GM12801 (cell line): Measurements from ENCODE around the gene SYTL2.

Source experiments
- TF ChIP-seq, protein P1 (sequence below): IDR thresholded peaks from one replicate; pipeline ENCODE4 v1.5.1; 2011; ENCODE audit warnings: control low read depth; ENCODE audit not compliant: insufficient read length; ENCODE audit errors: extremely low read depth

The SYTL2 gene

DNA sequence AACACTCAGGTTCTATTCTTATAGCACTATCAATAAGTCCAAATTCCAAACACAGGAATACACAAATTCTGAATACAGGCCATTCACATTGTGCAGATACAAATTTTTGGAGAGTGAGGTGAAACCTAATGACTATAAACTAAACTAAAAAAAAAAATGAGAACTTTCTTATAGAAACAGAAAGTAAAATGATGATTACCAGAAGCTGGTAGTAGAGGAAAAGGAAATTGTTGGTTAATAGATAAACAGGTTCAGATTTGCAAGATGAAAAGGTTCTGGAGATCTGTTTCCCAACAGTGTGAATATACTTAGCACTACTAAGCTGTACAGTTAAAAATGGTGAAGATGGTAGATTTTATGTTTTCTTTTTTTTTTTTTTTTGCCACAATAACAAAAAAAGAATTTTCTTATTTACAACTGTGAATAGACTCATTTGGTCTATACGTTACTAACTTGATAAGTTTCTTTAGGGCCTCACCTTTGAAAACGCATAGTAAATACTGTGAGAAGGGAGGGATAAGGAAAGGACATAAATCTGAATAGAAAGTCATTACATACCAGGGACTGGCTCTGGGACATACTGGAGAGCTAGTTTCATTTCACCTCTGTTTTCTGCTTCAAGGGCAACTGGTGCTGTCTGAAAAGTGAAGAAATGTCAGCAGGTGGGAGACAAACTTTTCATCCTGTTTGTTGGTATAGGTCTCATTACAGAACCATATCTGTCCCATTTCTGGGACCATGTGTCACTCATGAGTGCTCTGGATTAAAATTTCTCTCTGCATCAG, 110.8 kb downstream of the SYTL2 start:
- TF ChIP-seq, protein P1, sequence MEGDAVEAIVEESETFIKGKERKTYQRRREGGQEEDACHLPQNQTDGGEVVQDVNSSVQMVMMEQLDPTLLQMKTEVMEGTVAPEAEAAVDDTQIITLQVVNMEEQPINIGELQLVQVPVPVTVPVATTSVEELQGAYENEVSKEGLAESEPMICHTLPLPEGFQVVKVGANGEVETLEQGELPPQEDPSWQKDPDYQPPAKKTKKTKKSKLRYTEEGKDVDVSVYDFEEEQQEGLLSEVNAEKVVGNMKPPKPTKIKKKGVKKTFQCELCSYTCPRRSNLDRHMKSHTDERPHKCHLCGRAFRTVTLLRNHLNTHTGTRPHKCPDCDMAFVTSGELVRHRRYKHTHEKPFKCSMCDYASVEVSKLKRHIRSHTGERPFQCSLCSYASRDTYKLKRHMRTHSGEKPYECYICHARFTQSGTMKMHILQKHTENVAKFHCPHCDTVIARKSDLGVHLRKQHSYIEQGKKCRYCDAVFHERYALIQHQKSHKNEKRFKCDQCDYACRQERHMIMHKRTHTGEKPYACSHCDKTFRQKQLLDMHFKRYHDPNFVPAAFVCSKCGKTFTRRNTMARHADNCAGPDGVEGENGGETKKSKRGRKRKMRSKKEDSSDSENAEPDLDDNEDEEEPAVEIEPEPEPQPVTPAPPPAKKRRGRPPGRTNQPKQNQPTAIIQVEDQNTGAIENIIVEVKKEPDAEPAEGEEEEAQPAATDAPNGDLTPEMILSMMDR: no peak

DNA sequence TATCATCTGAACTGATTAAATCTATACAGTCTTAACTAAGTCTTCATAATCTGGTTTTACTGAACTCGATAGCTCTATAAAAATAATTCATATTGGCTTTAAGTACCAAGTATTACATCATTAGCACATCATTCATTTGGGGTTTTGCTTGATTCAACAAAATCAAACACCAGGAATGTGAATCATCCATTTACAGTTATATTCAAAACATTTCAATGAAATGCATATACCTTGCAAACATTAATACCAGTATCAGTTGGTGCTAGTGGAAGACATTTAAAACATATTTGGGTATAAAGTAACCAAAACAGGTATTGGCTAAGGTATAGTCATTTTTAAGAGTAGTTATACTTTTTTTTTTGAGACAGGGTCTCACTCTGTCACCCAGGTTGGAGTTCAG, 112.7 kb downstream of the SYTL2 start:
- TF ChIP-seq, protein P1: no peak

DNA sequence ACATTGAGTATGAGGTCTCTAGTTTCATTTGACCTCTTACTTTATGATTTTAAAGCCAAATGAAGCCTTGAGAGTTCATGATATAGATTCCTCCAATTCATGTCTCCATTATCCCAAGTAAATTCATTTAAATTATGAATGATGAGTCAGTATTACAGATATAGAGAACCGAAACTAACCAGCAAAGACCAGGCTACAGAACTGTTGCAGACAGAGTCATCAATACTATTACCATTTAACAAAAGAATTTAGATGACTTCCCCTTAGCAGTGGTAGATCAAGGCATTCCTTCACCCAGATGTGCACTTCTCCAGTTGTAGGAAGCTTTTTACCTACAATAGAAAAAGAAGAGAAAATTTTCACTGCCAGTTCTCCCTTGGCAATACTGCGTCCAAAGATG, 113.2 kb downstream of the SYTL2 start:
- TF ChIP-seq, protein P1: no peak

DNA sequence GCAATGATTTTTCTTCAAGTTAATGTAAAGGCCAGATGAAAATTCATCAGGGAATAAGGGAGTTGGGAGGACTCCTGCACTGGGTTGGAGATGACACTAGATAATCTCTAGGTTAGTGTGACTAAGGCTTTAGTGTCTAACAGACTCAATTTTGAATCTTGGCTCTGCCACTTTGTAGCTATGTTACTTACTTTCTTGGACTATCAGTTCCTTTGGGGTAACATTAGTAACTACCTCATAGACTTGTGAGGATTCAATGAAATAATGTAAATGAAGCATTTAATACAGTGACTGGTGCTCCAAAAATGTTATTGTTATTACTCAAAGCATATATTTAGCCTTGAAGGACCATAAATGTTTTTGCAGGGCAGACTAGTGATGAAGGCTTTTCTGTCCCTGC, 115.4 kb downstream of the SYTL2 start:
- TF ChIP-seq, protein P1: no peak

DNA sequence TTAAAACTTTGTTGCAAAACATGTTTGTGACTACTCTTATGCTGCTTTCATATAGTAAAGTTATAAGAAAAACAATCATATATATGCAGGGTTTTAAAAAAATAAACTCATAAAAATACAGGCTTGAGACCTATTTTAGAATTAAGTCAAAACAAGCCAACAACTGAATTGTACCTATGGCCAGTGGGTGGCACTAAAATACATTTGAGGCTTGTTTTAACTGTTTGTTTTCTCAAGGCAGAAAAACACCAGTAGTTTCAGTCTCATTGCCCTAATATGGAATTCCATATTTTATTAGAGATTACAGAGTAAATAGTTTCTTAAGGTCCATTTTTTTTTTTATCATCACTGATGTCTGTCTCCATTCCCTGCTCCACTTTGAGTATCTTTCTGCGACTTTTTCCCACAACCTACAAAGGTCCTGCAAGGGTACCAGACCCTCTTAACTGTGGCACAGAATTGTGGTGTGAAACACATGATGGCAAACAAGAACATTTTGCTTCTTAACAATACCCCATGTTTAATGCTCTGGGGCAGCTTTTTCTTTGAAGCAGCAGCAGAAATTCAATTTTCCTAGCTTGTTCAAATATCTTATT, 116.5 kb downstream of the SYTL2 start:
- TF ChIP-seq, protein P1: no peak

DNA sequence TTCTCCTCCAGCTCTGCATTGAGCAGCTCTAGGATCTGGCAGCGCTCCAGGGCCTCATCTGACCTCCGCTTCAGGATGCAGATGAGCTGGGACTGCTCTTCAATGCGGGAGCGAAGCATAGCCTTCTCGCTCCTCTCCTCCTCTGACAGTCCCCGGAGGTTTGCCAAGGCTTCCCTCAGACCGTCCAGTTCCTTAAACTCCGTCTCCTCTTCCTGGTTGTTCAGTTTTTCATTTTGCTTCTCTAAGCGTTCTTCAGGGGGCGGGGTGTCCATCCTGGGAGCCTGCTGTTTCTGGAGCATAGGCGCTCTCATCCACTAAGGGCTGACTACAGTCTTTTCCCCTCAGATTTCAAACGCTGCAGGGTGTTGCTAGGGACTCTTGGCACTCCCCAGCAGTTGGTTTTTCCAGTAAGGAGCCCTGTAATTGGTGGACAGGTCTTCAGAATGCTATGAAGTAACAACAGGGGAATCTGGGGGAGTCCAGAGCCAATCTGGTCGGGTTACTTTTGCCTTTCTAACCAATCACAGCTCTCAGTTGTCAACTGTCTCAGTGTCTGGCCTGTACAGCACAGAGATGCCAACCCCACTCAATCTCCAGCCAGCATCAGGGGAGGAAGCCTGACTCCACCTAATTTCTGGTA, 125.0 kb downstream of the SYTL2 start, which contains the start of gene CCDC89:
CCDC89 (minus strand) TSS at position 376 of the 640 bp plus-strand sequence; CDS start at position 311, 65 bp downstream.
- TF ChIP-seq, protein P1: no peak

DNA sequence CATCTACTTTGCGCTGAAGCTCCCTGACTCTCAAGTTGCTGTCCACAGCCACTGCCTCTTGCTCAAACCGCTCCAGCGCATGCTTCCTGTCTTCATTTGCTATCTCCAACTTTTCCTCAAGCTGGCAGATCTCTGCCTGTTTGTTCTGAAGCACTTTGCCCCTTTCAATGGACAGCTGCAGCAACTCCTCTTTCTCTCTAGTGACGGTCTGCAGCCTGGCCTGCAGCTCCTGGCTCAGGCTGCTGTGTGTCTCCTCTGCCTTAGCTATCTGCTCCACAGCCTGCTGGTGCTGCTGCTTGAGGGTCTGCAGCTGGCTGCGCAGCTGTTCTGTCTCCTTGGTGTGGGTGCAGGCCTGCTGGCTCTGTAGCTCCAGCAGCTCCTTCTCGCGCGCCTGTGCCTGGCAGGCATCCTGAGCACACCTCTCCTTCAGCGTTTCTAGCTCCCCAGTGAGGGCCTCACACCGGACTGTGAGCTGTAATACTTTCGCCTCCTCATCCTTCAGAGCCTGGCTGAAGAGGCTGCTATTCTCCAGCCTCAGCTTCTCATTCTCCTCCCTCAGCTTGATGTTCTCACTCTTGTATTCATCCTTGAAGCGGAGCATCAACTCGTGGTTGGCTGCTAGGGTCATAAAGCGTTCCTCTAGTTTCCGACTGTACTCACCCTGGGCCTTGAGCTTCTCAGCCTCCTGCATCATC, 125.7 kb downstream of the SYTL2 start:
- TF ChIP-seq, protein P1: no peak
